Fibroblast of peridontal ligament (primary cell): ENCODE data around the gene KRT12.
"Not testable (repeated sequence)": the region's sequence is repeated elsewhere in the genome, so short reads cannot be mapped to it uniquely, and the experiment has no call there.

Experiments
- DNase-seq: peaks from one replicate; pipeline ENCODE4 v3.0.0-alpha.2; 2010; ENCODE audit errors: extremely low read depth

The KRT12 gene

DNA sequence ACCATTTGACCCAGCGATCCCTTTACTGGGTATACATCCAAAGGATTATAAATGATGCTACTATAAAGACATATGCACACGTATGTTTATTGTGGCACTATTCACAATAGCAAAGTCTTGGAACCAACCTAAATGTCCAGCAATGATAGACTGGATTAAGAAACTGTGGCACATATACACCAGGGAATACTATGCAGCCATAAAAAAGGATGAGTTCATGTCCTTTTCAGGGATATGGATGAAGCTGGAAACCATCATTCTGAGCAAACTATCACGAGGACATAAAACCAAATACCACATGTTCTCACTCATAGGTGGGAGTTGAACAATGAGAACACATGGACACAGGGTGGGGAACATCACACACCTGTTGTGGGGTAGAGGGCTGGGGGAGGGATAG lies 52.4 kb downstream of the KRT12 start:
- DNase-seq, result not testable (repeated sequence)

GRCh38 chr17:40813804-40814203 lies 53.2 kb downstream of the KRT12 start:
- no peak for DNase-seq

DNA sequence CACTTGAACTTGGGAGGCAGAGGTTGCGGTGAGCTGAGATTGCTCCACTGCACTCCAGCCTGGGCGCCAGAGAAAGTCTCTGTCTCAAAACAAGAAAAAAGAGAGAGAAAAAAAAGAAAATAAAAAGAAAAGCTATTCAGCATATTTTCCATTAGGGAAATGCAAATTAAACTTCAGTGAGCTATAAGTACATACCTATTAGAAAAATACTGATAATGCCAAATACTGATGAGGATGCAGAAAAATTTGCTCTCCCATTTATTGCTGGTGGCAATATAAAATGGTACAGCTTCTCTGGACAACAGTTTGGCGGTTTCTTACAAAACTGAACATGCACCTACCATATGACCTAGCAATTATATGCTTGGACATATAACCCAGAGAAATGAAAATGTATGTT lies 54.4 kb downstream of the KRT12 start:
- DNase-seq, result no peak
